GM18519 (cell line): ENCODE data around the gene ARHGAP6.
A peak's percentile ranks its signal among the peaks of the same experiment; 100 is the strongest.

Experiments
- ATAC-seq: cut with Tn5 transposase; IDR thresholded peaks from one replicate; pipeline ENCODE4 v1.9.1; 2021; ENCODE audit warnings: mild to moderate bottlenecking, moderate library complexity; ENCODE audit not compliant: unreplicated experiment, low FRiP score

Gene ARHGAP6

GRCh38 chrX:11407331-11408108, 258.2 kb downstream of the ARHGAP6 start:
- ATAC-seq, result no peak

- ATAC-seq, result no peak
Observed at GRCh38 chrX:11406109-11406765, 259.5 kb downstream of the ARHGAP6 start.

GRCh38 chrX:11403631-11404030, 262.1 kb downstream of the ARHGAP6 start:
- ATAC-seq, result no peak

GRCh38 chrX:11401966-11402365, 263.8 kb downstream of the ARHGAP6 start:
- ATAC-seq, result no peak

GRCh38 chrX:11399489-11400094, 266.1 kb downstream of the ARHGAP6 start:
- ATAC-seq, result no peak

- ATAC-seq, result no peak
Observed at GRCh38 chrX:11398785-11399184, 266.9 kb downstream of the ARHGAP6 start.

- ATAC-seq, result no peak
Observed at GRCh38 chrX:11398139-11398538, 267.6 kb downstream of the ARHGAP6 start.

- no peak for ATAC-seq
Observed at GRCh38 chrX:11397680-11398079, 268.0 kb downstream of the ARHGAP6 start.

GRCh38 chrX:11395859-11396258, 269.9 kb downstream of the ARHGAP6 start:
- ATAC-seq, result no peak

- no peak for ATAC-seq
Observed at GRCh38 chrX:11393949-11394654, 271.6 kb downstream of the ARHGAP6 start.

- ATAC-seq, result no peak
Observed at GRCh38 chrX:11386812-11387211, 278.9 kb downstream of the ARHGAP6 start.

- ATAC-seq, result no peak
Observed at GRCh38 chrX:11386001-11386523, 279.7 kb downstream of the ARHGAP6 start.

GRCh38 chrX:11382930-11383329, 282.8 kb downstream of the ARHGAP6 start:
- ATAC-seq, result no peak

GRCh38 chrX:11381464-11381863, 284.3 kb downstream of the ARHGAP6 start:
- peak; percentile 56 for ATAC-seq

GRCh38 chrX:11380187-11380844, 285.4 kb downstream of the ARHGAP6 start:
- no peak for ATAC-seq

GRCh38 chrX:11376163-11376562, 289.6 kb downstream of the ARHGAP6 start:
- no peak for ATAC-seq

- no peak for ATAC-seq
Observed at GRCh38 chrX:11375614-11376119, 290.1 kb downstream of the ARHGAP6 start.

- ATAC-seq, result no peak
Observed at GRCh38 chrX:11374570-11374969, 291.1 kb downstream of the ARHGAP6 start.

GRCh38 chrX:11371106-11371505, 294.6 kb downstream of the ARHGAP6 start:
- no peak for ATAC-seq
